Fibroblast of lung (primary cell): Measurements from ENCODE around the gene CEP250.

Experiments
- EZH2 ChIP-seq: IDR thresholded peaks from 2 replicates; pipeline ENCODE4 v1.5.1; 2012; ENCODE audit warnings: low read length, control low read depth, mild to moderate bottlenecking; ENCODE audit errors: missing control alignments
- TF ChIP-seq, protein P1 (sequence below), 2 donors: IDR thresholded peaks in 1 of 2; conservative IDR thresholded peaks in 1 of 2; 1 replicate in 1 of 2; 2 replicates in 1 of 2; pipeline ENCODE4 v1.5.1; 2011 to 2012; ENCODE audit warnings: low read length in 2 of 2, control low read depth in 1 of 2, inconsistent platforms in 1 of 2, low read depth in 1 of 2, mild to moderate bottlenecking in 1 of 2

DNA sequence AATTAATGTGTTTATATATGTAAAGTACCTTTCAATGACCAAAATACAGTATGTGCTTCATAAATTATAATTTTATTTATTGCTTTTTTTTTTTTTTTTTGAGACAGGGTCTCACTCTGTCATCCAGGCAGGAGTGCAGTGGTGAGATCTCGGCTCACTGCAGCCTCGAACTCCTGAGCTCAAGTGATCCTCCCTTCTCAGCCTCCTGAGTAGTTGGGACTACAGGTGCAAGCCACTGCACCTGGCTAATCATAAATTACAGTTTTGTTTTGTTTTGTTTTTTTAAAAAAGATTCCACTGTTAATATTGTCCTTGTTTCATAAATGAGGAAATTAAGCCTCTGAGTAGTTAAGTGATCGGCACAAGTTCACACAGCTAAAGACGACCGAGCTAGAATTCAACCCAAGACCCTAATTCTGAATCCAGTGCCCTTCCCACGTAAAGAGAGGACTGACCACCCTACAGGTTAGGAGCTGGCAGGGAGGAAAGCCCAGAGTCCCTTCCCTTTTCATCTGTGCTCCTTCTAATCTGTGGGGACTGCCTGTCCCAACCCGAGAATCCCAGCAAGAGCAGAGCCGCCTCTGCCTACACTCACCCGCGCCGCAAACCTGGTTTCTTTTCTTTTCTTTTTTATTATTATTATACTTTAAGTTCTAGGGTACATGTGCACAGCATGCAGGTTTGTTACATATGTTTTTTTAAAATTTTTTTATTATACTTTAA is 8.9 kb upstream of the CEP250 start:
- TF ChIP-seq, protein P1, sequence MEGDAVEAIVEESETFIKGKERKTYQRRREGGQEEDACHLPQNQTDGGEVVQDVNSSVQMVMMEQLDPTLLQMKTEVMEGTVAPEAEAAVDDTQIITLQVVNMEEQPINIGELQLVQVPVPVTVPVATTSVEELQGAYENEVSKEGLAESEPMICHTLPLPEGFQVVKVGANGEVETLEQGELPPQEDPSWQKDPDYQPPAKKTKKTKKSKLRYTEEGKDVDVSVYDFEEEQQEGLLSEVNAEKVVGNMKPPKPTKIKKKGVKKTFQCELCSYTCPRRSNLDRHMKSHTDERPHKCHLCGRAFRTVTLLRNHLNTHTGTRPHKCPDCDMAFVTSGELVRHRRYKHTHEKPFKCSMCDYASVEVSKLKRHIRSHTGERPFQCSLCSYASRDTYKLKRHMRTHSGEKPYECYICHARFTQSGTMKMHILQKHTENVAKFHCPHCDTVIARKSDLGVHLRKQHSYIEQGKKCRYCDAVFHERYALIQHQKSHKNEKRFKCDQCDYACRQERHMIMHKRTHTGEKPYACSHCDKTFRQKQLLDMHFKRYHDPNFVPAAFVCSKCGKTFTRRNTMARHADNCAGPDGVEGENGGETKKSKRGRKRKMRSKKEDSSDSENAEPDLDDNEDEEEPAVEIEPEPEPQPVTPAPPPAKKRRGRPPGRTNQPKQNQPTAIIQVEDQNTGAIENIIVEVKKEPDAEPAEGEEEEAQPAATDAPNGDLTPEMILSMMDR (conservative IDR thresholded peaks at IDR 0.05 in 1 of 2, IDR thresholded peaks at IDR 0.05 in 1 of 2; ENCODE audit: low read depth in 1 of 2, low read length in 2 of 2) = no peak
- no peak for TF ChIP-seq EZH2
